Measurements from ENCODE around the gene TOP2A.

TOP2A gene

GRCh38 chr17:40452216-40452787 lies 34.6 kb upstream of the TOP2A start:
- H3K79me2 ChIP-seq: no peaks in the 10 kb centered on the region
- peaks cover 6% of the 10 kb centered on the region for H3K4me1 ChIP-seq
- no peak overlapping the region for H3K4me2 ChIP-seq (ENCODE audit: low read length)
- peak overlapping the region; percentile 39 for H3K27ac ChIP-seq
- no peak overlapping the region for H2AFZ ChIP-seq
- no peak for TF ChIP-seq CTCF (IDR thresholded peaks at IDR 0.05)
- H3K9me3 ChIP-seq (ENCODE audit: control insufficient read depth, low read length): no peaks in the 10 kb centered on the region
- H3K27me3 ChIP-seq (ENCODE audit: control insufficient read depth, insufficient read depth, low read length): no peaks in the 10 kb centered on the region
- no peaks in the 10 kb centered on the region for H3K36me3 ChIP-seq (ENCODE audit: control insufficient read depth, insufficient read depth, low read length)
- no peak overlapping the region for H3K4me3 ChIP-seq (ENCODE audit: low read depth, low read length)
- H3K9ac ChIP-seq: no peak overlapping the region

- peak overlapping the region; percentile 25 for H3K4me2 ChIP-seq (ENCODE audit: low read length)
- H3K27ac ChIP-seq: no peak overlapping the region
- no peak overlapping the region for H2AFZ ChIP-seq
- no peak overlapping the region for H3K9ac ChIP-seq
- no peaks in the 10 kb centered on the region for H3K79me2 ChIP-seq
- H3K4me3 ChIP-seq (ENCODE audit: low read depth, low read length): no peak overlapping the region
- H3K4me1 ChIP-seq: peaks cover 6% of the 10 kb centered on the region
- H3K9me3 ChIP-seq (ENCODE audit: control insufficient read depth, low read length): no peaks in the 10 kb centered on the region
- no peaks in the 10 kb centered on the region for H3K27me3 ChIP-seq (ENCODE audit: control insufficient read depth, insufficient read depth, low read length)
- no peak for TF ChIP-seq CTCF (IDR thresholded peaks at IDR 0.05)
- no peaks in the 10 kb centered on the region for H3K36me3 ChIP-seq (ENCODE audit: control insufficient read depth, insufficient read depth, low read length)
Observed at GRCh38 chr17:40451420-40451819, 33.7 kb upstream of the TOP2A start.

- Histone ChIP-seq H3K4me1 (peaks cover 6% of the 10 kb centered on the region), H3K27ac (no peak overlapping the region), H3K9me3 (ENCODE audit: control insufficient read depth, low read length) (no peaks in the 10 kb centered on the region), H3K4me3 (ENCODE audit: low read depth, low read length) (no peak overlapping the region), H2AFZ (no peak overlapping the region), H3K79me2 (no peaks in the 10 kb centered on the region), H3K36me3 (ENCODE audit: control insufficient read depth, insufficient read depth, low read length) (no peaks in the 10 kb centered on the region), H3K27me3 (ENCODE audit: control insufficient read depth, insufficient read depth, low read length) (no peaks in the 10 kb centered on the region), H3K4me2 (ENCODE audit: low read length) (no peak overlapping the region), H3K9ac (no peak overlapping the region)
- TF ChIP-seq CTCF (IDR thresholded peaks at IDR 0.05): peak; percentile 43
Observed at GRCh38 chr17:40450175-40450574, 32.5 kb upstream of the TOP2A start.

- Histone ChIP-seq H3K4me2 (ENCODE audit: low read length) (no peak overlapping the region), H3K4me3 (ENCODE audit: low read depth, low read length) (no peak overlapping the region), H3K4me1 (peaks cover 6% of the 10 kb centered on the region), H3K79me2 (no peaks in the 10 kb centered on the region), H2AFZ (no peak overlapping the region), H3K9ac (no peak overlapping the region), H3K9me3 (ENCODE audit: control insufficient read depth, low read length) (no peaks in the 10 kb centered on the region), H3K36me3 (ENCODE audit: control insufficient read depth, insufficient read depth, low read length) (no peaks in the 10 kb centered on the region), H3K27me3 (ENCODE audit: control insufficient read depth, insufficient read depth, low read length) (no peaks in the 10 kb centered on the region), H3K27ac (no peak overlapping the region)
- TF ChIP-seq CTCF (IDR thresholded peaks at IDR 0.05): no peak
Observed at GRCh38 chr17:40448639-40449261, 31.1 kb upstream of the TOP2A start.

- H3K9me3 ChIP-seq (ENCODE audit: control insufficient read depth, low read length): no peaks in the 10 kb centered on the region
- H3K4me2 ChIP-seq (ENCODE audit: low read length): no peak overlapping the region
- no peak overlapping the region for H2AFZ ChIP-seq
- no peaks in the 10 kb centered on the region for H3K27me3 ChIP-seq (ENCODE audit: control insufficient read depth, insufficient read depth, low read length)
- peak overlapping the region; percentile 5 for H3K4me3 ChIP-seq (ENCODE audit: low read depth, low read length)
- TF ChIP-seq CTCF (IDR thresholded peaks at IDR 0.05): no peak
- no peaks in the 10 kb centered on the region for H3K79me2 ChIP-seq
- peaks cover 6% of the 10 kb centered on the region for H3K4me1 ChIP-seq
- peak overlapping the region; percentile 53 for H3K27ac ChIP-seq
- no peak overlapping the region for H3K9ac ChIP-seq
- no peaks in the 10 kb centered on the region for H3K36me3 ChIP-seq (ENCODE audit: control insufficient read depth, insufficient read depth, low read length)
Observed at GRCh38 chr17:40448213-40448638, 30.5 kb upstream of the TOP2A start.

Data from parathyroid adenoma (tissue), 2 donors.